NCI-H1048 (cell line): ENCODE results near the gene ZNF778.

Experiments used
- DNase-seq: peaks from one replicate; lab custom pipeline; 2025; lab: John Stamatoyannopoulos, UW

The ZNF778 gene

GRCh38 chr16:89217388-89218191 lies at the start of gene ZNF778:
Gene ZNF778 (plus strand): TSS chr16:89217703. CDS start chr16:89221128, 3,425 bp downstream.
- peak; percentile 36 for DNase-seq

- DNase-seq, result no peak
These were observed 48.9 kb upstream of the ZNF778 start for GRCh38 chr16:89168381-89169189.

GRCh38 chr16:89169778-89170177 lies 47.7 kb upstream of the ZNF778 start:
- no peak for DNase-seq

- no peak for DNase-seq
These were observed 46.9 kb upstream of the ZNF778 start for GRCh38 chr16:89170346-89171215.

GRCh38 chr16:89171216-89172170 lies 46.0 kb upstream of the ZNF778 start, which contains the start of gene CDH15:
Gene CDH15 (plus strand): TSS chr16:89171748. CDS start chr16:89171832, 84 bp downstream.
- DNase-seq, result peak; percentile 68

- no peak for DNase-seq
These were observed 45.4 kb upstream of the ZNF778 start for GRCh38 chr16:89172171-89172527.

- DNase-seq, result no peak
These were observed 44.9 kb upstream of the ZNF778 start for GRCh38 chr16:89172528-89173173.

- DNase-seq, result no peak
These were observed 44.2 kb upstream of the ZNF778 start for GRCh38 chr16:89173174-89173921.

- DNase-seq, result no peak
These were observed 43.3 kb upstream of the ZNF778 start for GRCh38 chr16:89174055-89174827.

- DNase-seq, result no peak
These were observed 42.6 kb upstream of the ZNF778 start for GRCh38 chr16:89174877-89175276.

- no peak for DNase-seq
These were observed 42.0 kb upstream of the ZNF778 start for GRCh38 chr16:89175280-89176146.

GRCh38 chr16:89176147-89176690 lies 41.3 kb upstream of the ZNF778 start:
- DNase-seq, result no peak

GRCh38 chr16:89176717-89177116 lies 40.8 kb upstream of the ZNF778 start:
- no peak for DNase-seq

GRCh38 chr16:89177501-89177900 lies 40.0 kb upstream of the ZNF778 start:
- DNase-seq, result no peak

GRCh38 chr16:89178453-89179147 lies 38.9 kb upstream of the ZNF778 start:
- no peak for DNase-seq

GRCh38 chr16:89179148-89179484 lies 38.4 kb upstream of the ZNF778 start:
- no peak for DNase-seq

- DNase-seq, result no peak
These were observed 37.7 kb upstream of the ZNF778 start for GRCh38 chr16:89179656-89180315.
